ENCODE measurements around the gene SRBD1. TPM values are rescaled to one million over a fixed set of nuclear protein-coding genes. Genes with fewer than 3 reads are reported as not detected.

SRBD1 gene
- total and polyA plus RNA-seq, 2 of the 8 experiments (the other 6 are each of a cell fraction or from before 2014, with no cell fraction given): 4.6 to 20.0 TPM

DNA sequence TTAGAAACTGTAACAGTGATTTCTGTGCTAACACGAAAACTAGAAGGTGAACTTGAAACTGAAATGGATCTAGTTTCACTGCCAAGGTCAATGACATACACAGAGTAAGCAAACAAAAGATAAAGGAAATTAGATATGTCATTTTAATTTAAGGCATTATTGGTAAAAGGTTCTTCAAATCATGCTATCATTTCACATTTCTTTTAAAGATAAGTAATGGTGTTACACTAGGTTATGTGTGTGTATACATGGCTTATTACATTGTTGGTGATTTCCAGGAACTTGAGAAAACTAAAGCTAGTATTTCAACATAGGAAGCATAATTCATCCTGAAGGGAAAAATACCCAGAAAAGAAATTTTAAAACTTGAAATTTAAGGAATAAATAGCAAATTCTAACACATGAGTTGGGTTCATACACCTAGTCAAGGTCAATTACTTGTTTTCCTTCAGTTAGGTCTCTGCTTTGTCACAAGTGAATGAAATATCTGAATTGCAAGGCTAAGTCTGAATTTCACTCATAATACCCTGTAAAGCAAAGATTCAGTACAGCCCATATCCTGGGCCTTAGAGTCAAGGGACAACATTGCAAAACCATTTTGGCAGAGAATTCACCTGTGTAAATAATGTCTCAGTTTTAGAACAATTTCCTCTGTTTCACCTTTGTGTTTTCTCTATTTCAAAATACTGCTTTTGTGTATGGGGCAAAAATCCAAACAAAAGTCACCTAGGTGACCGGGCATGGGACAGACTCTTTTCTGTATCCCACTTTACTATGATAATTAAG is 141.6 kb downstream of the SRBD1 start:
- Histone ChIP-seq H4K91ac (replicated peaks; ENCODE audit: insufficient read length, low read length) (no peak overlapping the region), H2BK5ac (ENCODE audit: low read depth, low read length) (no peak overlapping the region)
- TF ChIP-seq, protein P1, sequence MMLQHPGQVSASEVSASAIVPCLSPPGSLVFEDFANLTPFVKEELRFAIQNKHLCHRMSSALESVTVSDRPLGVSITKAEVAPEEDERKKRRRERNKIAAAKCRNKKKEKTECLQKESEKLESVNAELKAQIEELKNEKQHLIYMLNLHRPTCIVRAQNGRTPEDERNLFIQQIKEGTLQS (IDR thresholded peaks at IDR 0.05; ENCODE audit: insufficient read depth, low read depth, low read length): no peak
- TF ChIP-seq SUZ12 (IDR thresholded peaks at IDR 0.05; ENCODE audit: low read length) (no peak), EZH2 (IDR thresholded peaks at IDR 0.05; ENCODE audit: low read depth, low read length, severe bottlenecking) (no peak), SRF (IDR thresholded peaks at IDR 0.05; ENCODE audit: low read depth, low read length) (no peak), SIX5 (IDR thresholded peaks at IDR 0.05; ENCODE audit: low read depth, low read length) (no peak), ASH2L (IDR thresholded peaks at IDR 0.05; ENCODE audit: low read length) (no peak), KDM1A (IDR thresholded peaks at IDR 0.05; ENCODE audit: borderline replicate concordance, low read length) (no peak), GABPA (IDR thresholded peaks at IDR 0.05; ENCODE audit: borderline replicate concordance, insufficient read depth, low read length) (no peak), TEAD4 (IDR thresholded peaks at IDR 0.05; ENCODE audit: low read depth, low read length) (no peak), TBP (IDR thresholded peaks at IDR 0.05; ENCODE audit: low read depth, low read length) (no peak), CTBP2 (IDR thresholded peaks at IDR 0.05; ENCODE audit: borderline replicate concordance, insufficient read depth, insufficient read length, low read length) (no peak)

More for the DNA sequence above, 141.6 kb downstream of the SRBD1 start:
- POLR2A ChIA-PET (ENCODE audit: partially characterized antibody): interaction anchor here (0.7 kb wide), 1 partner anchor 233 kb away, joined by 3 read pairs; no protein-coding TSS in a partner anchor
- no peaks in the 10 kb centered on the region for H3K9me3 ChIP-seq (ENCODE audit: insufficient read depth in 2 of 2, low read depth in 1 of 2, low read length in 1 of 2)
- peaks cover 3 to 26% (median 12%) of the 10 kb centered on the region in 4 experiments; a peak in 6 of 7 replicates for H3K4me1 ChIP-seq (replicated peaks in 1 of 4; ENCODE audit: control insufficient read depth in 3 of 4, insufficient read depth in 4 of 4, low read length in 3 of 4)
- H3K4me2 ChIP-seq (ENCODE audit: insufficient read depth in 1 of 2, low read depth in 2 of 2, low read length in 2 of 2): no peak overlapping the region
- CTCF ChIA-PET (ENCODE audit: partially characterized antibody): no interaction called here
- FAIRE-seq: no peak
- no peak overlapping the region for H3K14ac ChIP-seq (ENCODE audit: insufficient read length)
- no peak overlapping the region for H3K23ac ChIP-seq (ENCODE audit: insufficient read length)
- H2AK5ac ChIP-seq (ENCODE audit: low read depth, low read length): no peak overlapping the region
- H3K4ac ChIP-seq (replicated peaks; ENCODE audit: insufficient read length, low read depth, low read length): no peak overlapping the region
- no peak for DNase-seq (ENCODE audit: low read depth in 1 of 2, low spot score in 2 of 2)
- no peaks in the 10 kb centered on the region for H3K23me2 ChIP-seq (ENCODE audit: low read depth, low read length)
- H3K18ac ChIP-seq (ENCODE audit: extremely low read depth, low read length): no peak overlapping the region
- no peak overlapping the region for H4K5ac ChIP-seq (ENCODE audit: insufficient read length, low read depth, low read length)
- no peaks in the 10 kb centered on the region for H4K20me1 ChIP-seq (replicated peaks in 1 of 2; ENCODE audit: control insufficient read depth in 1 of 2, insufficient read depth in 2 of 2, low read length in 2 of 2)
- H2BK12ac ChIP-seq (ENCODE audit: low read depth, low read length): no peak overlapping the region
- no peak overlapping the region for H2BK15ac ChIP-seq (ENCODE audit: low read length)
- H3K4me3 ChIP-seq (ENCODE audit: extremely low read depth in 1 of 4, insufficient read depth in 2 of 4, low read depth in 3 of 4, low read length in 4 of 4): no peak overlapping the region
- H4K8ac ChIP-seq (ENCODE audit: extremely low read depth, insufficient read depth, low read length): no peak overlapping the region
- no peak overlapping the region for H2BK20ac ChIP-seq (ENCODE audit: low read length)
- no peaks in the 10 kb centered on the region for H3K79me1 ChIP-seq (ENCODE audit: low read depth, low read length)
- 80% methylated on average over 2 of the region's 2 CpGs; no CpG with 5 or more reads in 1 of the 2 experiments for WGBS, 2 experiments (ENCODE audit: extremely low coverage in 1 of 2, insufficient coverage in 1 of 2, insufficient read length in 1 of 2, insufficient replicate concordance in 2 of 2, low coverage in 1 of 2, low lambda C conversion rate in 2 of 2, missing lambda C conversion rate in 1 of 2)
- no peaks in the 10 kb centered on the region for H3K79me2 ChIP-seq (ENCODE audit: control insufficient read depth in 1 of 2, insufficient read depth in 2 of 2, low read length in 2 of 2)
- H3K27ac ChIP-seq (ENCODE audit: low read depth, low read length): no peak overlapping the region
- no peak overlapping the region for H2AFZ ChIP-seq (ENCODE audit: low read length)
- H3K36me3 ChIP-seq (ENCODE audit: control insufficient read depth in 2 of 4, insufficient read depth in 4 of 4, low read length in 3 of 4): no peaks in the 10 kb centered on the region; a peak in 1 of 8 replicates
- no peak overlapping the region; a peak in 1 of 7 replicates for H3K9ac ChIP-seq (replicated peaks in 1 of 4; ENCODE audit: extremely low read depth in 1 of 4, low read depth in 3 of 4, low read length in 3 of 4)
- no peak overlapping the region for H3K56ac ChIP-seq (replicated peaks; ENCODE audit: insufficient read length, low read depth, low read length)
- no peak overlapping the region for H2BK120ac ChIP-seq (replicated peaks; ENCODE audit: low read depth, low read length)
- H3K27me3 ChIP-seq (replicated peaks in 1 of 4; ENCODE audit: control insufficient read depth in 3 of 4, extremely low read depth in 1 of 4, insufficient read depth in 3 of 4, low read length in 3 of 4): no peaks in the 10 kb centered on the region

Measured in H1 (cell line).